ENCODE data around the gene SNED1. TPM values are rescaled to one million over a fixed set of nuclear protein-coding genes. Genes with fewer than 3 reads are reported as not detected.
A peak's percentile ranks its signal among the peaks of the same experiment; 100 is the strongest.

Gene SNED1
- total RNA-seq, 3 donors from 2014 or later, result 27.1 to 46.9 (median 35.2) TPM

- intact Hi-C loops (cut with DNase I; ENCODE audit: low total_unique reads), result loop anchor here (10.0 kb wide), 1 partner anchor 81 kb away; no protein-coding TSS in a partner anchor
- Histone ChIP-seq H3K27ac (peak overlapping the region; percentile 30 to 92), H3K36me3 (no peaks in the 10 kb centered on the region), H3K4me3 (no peak overlapping the region), H3K27me3 (no peaks in the 10 kb centered on the region), H3K4me1 (peaks cover 21 to 23% of the 10 kb centered on the region in 2 donors), H3K9me3 (no peaks in the 10 kb centered on the region)
- TF ChIP-seq CTCF (IDR thresholded peaks at IDR 0.05) (no peak), POLR2AphosphoS5 (IDR thresholded peaks at IDR 0.05) (no peak), POLR2A (IDR thresholded peaks at IDR 0.05) (no peak)
- peak in 1 of 2 donors; percentile 37 for DNase-seq (ENCODE audit: low spot score in 2 of 2)
Measured at GRCh38 chr2:240996161-240996833, 2.1 kb upstream of the SNED1 start.

DNA sequence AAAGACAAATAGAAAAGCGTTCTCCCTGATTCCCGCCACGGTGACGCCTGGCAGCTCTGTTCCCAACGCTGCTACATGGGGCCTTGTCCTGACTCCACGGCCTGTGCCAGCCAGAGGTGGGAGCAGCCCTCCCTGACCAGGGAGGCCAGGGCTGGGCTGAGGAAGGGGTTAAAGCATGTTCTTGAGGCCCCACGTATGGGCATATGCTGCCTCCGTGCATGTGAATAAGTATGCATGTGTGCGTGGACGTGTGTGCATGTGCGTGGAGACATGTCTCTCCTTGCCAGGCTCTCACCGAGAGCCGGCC, 1.6 kb upstream of the SNED1 start:
- Histone ChIP-seq H3K27me3 (no peaks in the 10 kb centered on the region), H3K9me3 (no peaks in the 10 kb centered on the region), H3K36me3 (no peaks in the 10 kb centered on the region), H3K27ac (peak overlapping the region; percentile 30 to 92), H3K4me1 (peaks cover 17 to 21% of the 10 kb centered on the region in 2 donors), H3K4me3 (no peak overlapping the region)
- intact Hi-C loops (cut with DNase I; ENCODE audit: low total_unique reads), result loop anchor here (10.0 kb wide), 1 partner anchor 82 kb away; no protein-coding TSS in a partner anchor
- DNase-seq (ENCODE audit: low spot score in 2 of 2), result peak in 1 of 2 donors; percentile 35
- no peak for TF ChIP-seq CTCF (IDR thresholded peaks at IDR 0.05)
- no peak for TF ChIP-seq POLR2AphosphoS5 (IDR thresholded peaks at IDR 0.05)
- no peak for TF ChIP-seq POLR2A (IDR thresholded peaks at IDR 0.05)

- Histone ChIP-seq H3K9me3 (no peaks in the 10 kb centered on the region), H3K27me3 (no peaks in the 10 kb centered on the region), H3K4me3 (peak overlapping the region; percentile 67 to 97 (median 76)), H3K36me3 (no peaks in the 10 kb centered on the region), H3K27ac (peak overlapping the region; percentile 82 to 92), H3K4me1 (peaks cover 12 to 19% of the 10 kb centered on the region in 2 donors)
- intact Hi-C loops (cut with DNase I; ENCODE audit: low total_unique reads), result loop anchor here (10.0 kb wide), 1 partner anchor 82 kb away; no protein-coding TSS in a partner anchor
- peak; percentile 21 to 50 for DNase-seq (ENCODE audit: low spot score in 2 of 2)
- TF ChIP-seq POLR2AphosphoS5 (IDR thresholded peaks at IDR 0.05) (no peak), POLR2A (IDR thresholded peaks at IDR 0.05) (no peak), CTCF (IDR thresholded peaks at IDR 0.05) (no peak)
Measured at GRCh38 chr2:240997141-240997855, 1.1 kb upstream of the SNED1 start.

DNA sequence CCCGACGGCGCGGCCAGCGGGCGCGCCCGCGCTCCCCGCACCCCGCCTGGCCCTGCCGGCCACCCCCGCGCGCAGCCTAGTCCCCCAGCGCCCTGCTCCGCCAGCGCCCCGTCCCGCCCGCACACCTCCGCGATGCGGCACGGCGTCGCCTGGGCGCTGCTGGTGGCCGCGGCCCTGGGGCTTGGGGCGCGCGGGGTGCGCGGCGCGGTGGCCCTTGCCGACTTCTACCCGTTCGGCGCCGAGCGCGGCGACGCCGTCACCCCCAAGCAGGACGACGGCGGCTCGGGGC, 232 bp downstream of the SNED1 start:
- peak overlapping the region; percentile 67 to 97 (median 76) for H3K4me3 ChIP-seq
- H3K4me1 ChIP-seq, result peaks cover 8 to 17% of the 10 kb centered on the region in 2 donors
- peaks cover 5 to 9% of the 10 kb centered on the region in 2 donors for H3K9me3 ChIP-seq
- DNase-seq (ENCODE audit: low spot score in 2 of 2), result no peak
- no peaks in the 10 kb centered on the region for H3K36me3 ChIP-seq
- H3K27me3 ChIP-seq, result no peaks in the 10 kb centered on the region
- intact Hi-C loops (cut with DNase I; ENCODE audit: low total_unique reads), result loop anchor here (10.0 kb wide), 1 partner anchor 84 kb away; no protein-coding TSS in a partner anchor
- H3K27ac ChIP-seq, result peak overlapping the region; percentile 69 to 92
- TF ChIP-seq POLR2A (IDR thresholded peaks at IDR 0.05), result no peak
- TF ChIP-seq CTCF (IDR thresholded peaks at IDR 0.05), result no peak
- no peak for TF ChIP-seq POLR2AphosphoS5 (IDR thresholded peaks at IDR 0.05)

Measured in breast epithelium (tissue), 4 donors.